Smooth muscle cell (in vitro differentiated cells): ENCODE measurements around the gene SLU7. TPM values are rescaled to one million over a fixed set of nuclear protein-coding genes. Genes with fewer than 3 reads are reported as not detected.

Source experiments
- DNase-seq: peaks from one replicate; lab custom pipeline; 2025; ENCODE audit not compliant: unreplicated experiment; lab: John Stamatoyannopoulos, UW
- H2AFZ ChIP-seq: fragments of 200-600 bp; sonication (generic); 2 replicates; pipeline ENCODE4 v1.6.0; 2016; ENCODE audit warnings: antibody characterized with exemption, low read depth, mild to moderate bottlenecking
- H3F3A ChIP-seq: fragments of 200-600 bp; sonication (generic); 2 replicates; pipeline ENCODE4 v1.6.0; 2017; ENCODE audit warnings: antibody characterized with exemption, low read depth
- H3K27ac ChIP-seq: fragments of 200-600 bp; sonication (generic); 2 replicates; pipeline ENCODE4 v1.5.1; 2016; ENCODE audit warnings: low read depth, mild to moderate bottlenecking
- H3K27me3 ChIP-seq: fragments of 200-600 bp; sonication (generic); 2 replicates; pipeline ENCODE4 v1.6.1; 2016; ENCODE audit warnings: low read depth, mild to moderate bottlenecking
- H3K36me3 ChIP-seq: fragments of 200-600 bp; sonication (generic); 2 replicates; pipeline ENCODE4 v1.5.1; 2016; ENCODE audit warnings: low read depth
- H3K4me1 ChIP-seq: fragments of 200-600 bp; sonication (generic); 2 replicates; pipeline ENCODE4 v1.5.1; 2016; ENCODE audit warnings: low read depth
- H3K4me2 ChIP-seq: fragments of 200-600 bp; sonication (generic); 2 replicates; pipeline ENCODE4 v1.6.0; 2016; ENCODE audit warnings: mild to moderate bottlenecking
- H3K4me3 ChIP-seq: fragments of 200-600 bp; sonication (generic); 2 replicates; pipeline ENCODE4 v1.5.1; 2016; ENCODE audit warnings: mild to moderate bottlenecking
- H3K79me2 ChIP-seq: fragments of 200-600 bp; sonication (generic); 2 replicates; pipeline ENCODE4 v1.6.0; 2016; ENCODE audit warnings: low read depth, mild to moderate bottlenecking
- H3K9ac ChIP-seq: fragments of 200-600 bp; sonication (generic); 2 replicates; pipeline ENCODE4 v1.6.0; 2016; ENCODE audit warnings: low read depth
- H3K9me3 ChIP-seq: fragments of 200-600 bp; sonication (generic); replicated peaks from 2 replicates; pipeline ENCODE4 v1.5.1; 2016; ENCODE audit warnings: low read depth
- H4K20me1 ChIP-seq: fragments of 200-600 bp; sonication (generic); 2 replicates; pipeline ENCODE4 v1.6.0; 2016; ENCODE audit warnings: low read depth
- WGBS: methylation state at CpG from one replicate; pipeline ENCODE4 v1.1.7; 2016; ENCODE audit warnings: low lambda C conversion rate; 5-methylcytosine and 5-hydroxymethylcytosine counted together
- polyA plus RNA-seq: library from polyadenylated mRNA; unstranded; fragments of >200 nt; fragmentation: Nextera tagmentation; extraction: Ambion mirVana; gene quantifications from 2 replicates; pipeline ENCODE4 v1.2.1, GENCODE V29; 2016
- total RNA-seq: library from RNA; depleted of rRNA; stranded (reverse); fragments of >200 nt; gene quantifications from 2 replicates; pipeline ENCODE4 v1.2.3, GENCODE V29; 2014
- TF ChIP-seq, protein P1 (sequence below): fragments of 200-600 bp; sonication (generic); IDR thresholded peaks from 2 replicates; pipeline ENCODE4 v1.5.1; 2017; ENCODE audit warnings: borderline replicate concordance, mild to moderate bottlenecking, antibody characterized with exemption; ENCODE audit not compliant: insufficient read depth, poor library complexity, severe bottlenecking

The SLU7 gene
- total and polyA plus RNA-seq, 2 experiments from 2014 or later: 46.3 to 48.1 TPM

DNA sequence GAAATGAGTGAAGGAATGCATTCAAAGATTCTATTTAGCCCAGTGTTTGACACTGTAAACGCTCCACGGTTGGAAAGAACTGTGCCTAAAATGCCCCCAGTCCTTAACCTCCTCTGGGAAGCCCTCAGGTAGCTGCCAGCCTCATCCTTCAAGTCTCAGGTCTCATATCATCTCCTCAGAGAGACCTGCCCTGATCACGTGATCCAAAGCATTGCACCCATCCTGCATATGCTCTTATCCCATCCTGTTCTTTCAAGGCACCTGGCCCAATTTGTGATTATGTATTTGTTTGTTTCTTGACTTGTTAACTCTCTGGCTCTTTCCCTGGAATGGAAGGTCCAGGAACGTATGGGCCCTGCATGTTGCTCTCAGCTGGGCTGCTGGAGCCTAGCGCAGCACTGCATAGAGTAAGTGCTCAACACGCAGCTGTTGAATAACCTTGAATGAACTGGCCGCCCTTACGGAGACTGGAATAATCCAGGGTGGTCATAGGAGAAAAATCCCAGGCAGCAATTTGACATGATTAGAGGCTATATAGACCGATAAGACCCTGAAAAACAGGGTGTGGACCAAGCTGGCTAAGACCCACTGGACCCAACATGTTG is 57.2 kb downstream of the SLU7 start:
- DNase-seq: no peak
- no peak overlapping the region for H2AFZ ChIP-seq
- H3K4me3 ChIP-seq: no peak overlapping the region
- H3K4me2 ChIP-seq: no peak overlapping the region
- TF ChIP-seq, protein P1, sequence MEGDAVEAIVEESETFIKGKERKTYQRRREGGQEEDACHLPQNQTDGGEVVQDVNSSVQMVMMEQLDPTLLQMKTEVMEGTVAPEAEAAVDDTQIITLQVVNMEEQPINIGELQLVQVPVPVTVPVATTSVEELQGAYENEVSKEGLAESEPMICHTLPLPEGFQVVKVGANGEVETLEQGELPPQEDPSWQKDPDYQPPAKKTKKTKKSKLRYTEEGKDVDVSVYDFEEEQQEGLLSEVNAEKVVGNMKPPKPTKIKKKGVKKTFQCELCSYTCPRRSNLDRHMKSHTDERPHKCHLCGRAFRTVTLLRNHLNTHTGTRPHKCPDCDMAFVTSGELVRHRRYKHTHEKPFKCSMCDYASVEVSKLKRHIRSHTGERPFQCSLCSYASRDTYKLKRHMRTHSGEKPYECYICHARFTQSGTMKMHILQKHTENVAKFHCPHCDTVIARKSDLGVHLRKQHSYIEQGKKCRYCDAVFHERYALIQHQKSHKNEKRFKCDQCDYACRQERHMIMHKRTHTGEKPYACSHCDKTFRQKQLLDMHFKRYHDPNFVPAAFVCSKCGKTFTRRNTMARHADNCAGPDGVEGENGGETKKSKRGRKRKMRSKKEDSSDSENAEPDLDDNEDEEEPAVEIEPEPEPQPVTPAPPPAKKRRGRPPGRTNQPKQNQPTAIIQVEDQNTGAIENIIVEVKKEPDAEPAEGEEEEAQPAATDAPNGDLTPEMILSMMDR: no peak
- H3K27me3 ChIP-seq: no peaks in the 10 kb centered on the region
- H3K79me2 ChIP-seq: no peaks in the 10 kb centered on the region
- H3K4me1 ChIP-seq: peaks cover 16% of the 10 kb centered on the region
- H4K20me1 ChIP-seq: no peaks in the 10 kb centered on the region
- H3K9me3 ChIP-seq: no peaks in the 10 kb centered on the region
- 86% methylated on average over 9 of the region's 9 CpGs for WGBS
- no peak overlapping the region for H3K9ac ChIP-seq
- no peak overlapping the region for H3K27ac ChIP-seq
- no peaks in the 10 kb centered on the region for H3K36me3 ChIP-seq
- H3F3A ChIP-seq: peaks cover 8% of the 10 kb centered on the region

DNA sequence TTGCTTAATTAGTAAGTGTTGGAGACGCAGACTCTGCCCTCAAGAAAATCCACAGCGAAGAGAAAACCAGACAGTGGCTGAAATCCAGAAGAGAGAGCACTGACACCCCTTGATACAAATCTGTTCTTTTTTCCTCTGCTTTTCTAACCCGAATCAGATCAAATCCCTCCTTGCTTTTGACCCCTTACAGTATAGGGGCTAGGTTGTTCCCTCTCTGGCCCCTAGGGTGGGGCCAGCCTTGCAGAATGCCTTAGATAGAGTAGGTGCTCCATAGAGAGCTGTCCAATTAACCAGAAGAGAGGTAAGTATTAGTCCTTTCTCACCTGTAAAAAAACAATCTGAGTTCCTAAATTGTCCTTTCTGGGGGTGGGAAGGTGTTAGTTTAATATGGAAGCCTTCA is 58.6 kb downstream of the SLU7 start:
- no peak overlapping the region for H3K4me3 ChIP-seq
- WGBS: 41% methylated on average over 3 of the region's 3 CpGs

DNA sequence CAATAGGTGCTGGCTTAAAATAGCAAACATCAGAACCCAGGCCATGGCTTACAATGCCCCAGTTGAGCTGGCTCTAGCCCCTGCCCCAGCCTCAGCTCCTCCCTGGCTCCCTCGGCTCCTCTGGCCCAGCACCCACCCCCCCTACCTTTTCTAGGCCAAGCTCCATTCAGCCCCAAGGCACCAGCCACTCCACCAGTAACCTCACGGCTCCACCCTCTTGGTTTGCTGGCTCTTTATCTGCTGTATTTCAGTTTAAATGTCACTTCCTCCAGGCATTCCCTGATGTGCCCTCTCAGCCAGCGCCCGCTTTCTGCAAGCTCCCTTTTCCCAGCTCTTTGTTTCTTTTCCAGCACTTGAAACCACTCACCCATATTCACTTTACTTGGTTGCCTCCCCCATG is 59.1 kb downstream of the SLU7 start:
- Histone ChIP-seq H3F3A (peaks cover 8% of the 10 kb centered on the region), H3K36me3 (no peaks in the 10 kb centered on the region), H3K4me1 (peaks cover 16% of the 10 kb centered on the region), H2AFZ (peak overlapping the region; percentile 52), H3K79me2 (no peaks in the 10 kb centered on the region), H3K27ac (no peak overlapping the region), H3K4me3 (no peak overlapping the region), H4K20me1 (no peaks in the 10 kb centered on the region), H3K9ac (no peak overlapping the region), H3K27me3 (no peaks in the 10 kb centered on the region), H3K4me2 (peak overlapping the region; percentile 12), H3K9me3 (no peaks in the 10 kb centered on the region)
- WGBS: 29% methylated on average over 4 of the region's 4 CpGs
- TF ChIP-seq, protein P1: no peak
- DNase-seq: no peak

More for the DNA sequence above, 58.6 kb downstream of the SLU7 start:
- H3K79me2 ChIP-seq: no peaks in the 10 kb centered on the region
- no peak for DNase-seq
- peaks cover 16% of the 10 kb centered on the region for H3K4me1 ChIP-seq
- H3K27me3 ChIP-seq: no peaks in the 10 kb centered on the region
- H3K9ac ChIP-seq: no peak overlapping the region
- H3K4me2 ChIP-seq: peak overlapping the region; percentile 12
- H3K36me3 ChIP-seq: no peaks in the 10 kb centered on the region
- H3K27ac ChIP-seq: no peak overlapping the region
- no peaks in the 10 kb centered on the region for H3K9me3 ChIP-seq
- H3F3A ChIP-seq: peaks cover 8% of the 10 kb centered on the region
- no peaks in the 10 kb centered on the region for H4K20me1 ChIP-seq
- TF ChIP-seq, protein P1: no peak
- peak overlapping the region; percentile 52 for H2AFZ ChIP-seq

DNA sequence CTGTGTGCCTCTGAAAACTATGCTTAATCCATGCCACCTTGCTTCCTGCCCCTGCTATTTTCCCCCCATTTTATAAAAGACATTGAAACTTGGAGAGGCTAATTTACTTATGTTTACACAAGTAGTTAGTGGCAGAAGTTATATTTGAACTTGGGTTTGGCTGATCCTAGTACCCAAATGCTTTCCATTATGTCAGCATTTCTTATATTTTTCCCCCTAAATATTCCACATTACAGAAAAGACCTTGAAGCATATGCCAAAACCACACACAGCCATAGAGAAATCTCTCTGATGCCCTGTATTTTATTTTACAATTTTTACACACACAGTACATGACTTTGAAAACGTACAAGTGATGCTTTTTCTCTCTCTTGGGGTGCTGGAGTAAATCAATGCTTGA is 59.6 kb downstream of the SLU7 start:
- Histone ChIP-seq H3K4me2 (no peak overlapping the region), H3K36me3 (no peaks in the 10 kb centered on the region), H3K9ac (no peak overlapping the region), H3K79me2 (no peaks in the 10 kb centered on the region), H3K27ac (no peak overlapping the region), H4K20me1 (no peaks in the 10 kb centered on the region), H3K9me3 (no peaks in the 10 kb centered on the region), H2AFZ (no peak overlapping the region), H3F3A (peaks cover 8% of the 10 kb centered on the region), H3K4me1 (peaks cover 16% of the 10 kb centered on the region), H3K4me3 (no peak overlapping the region), H3K27me3 (no peaks in the 10 kb centered on the region)
- TF ChIP-seq, protein P1: no peak
- DNase-seq: no peak
- 0% methylated on average over 1 of the region's 1 CpG for WGBS
